AG10803 (cell line): ENCODE data around the gene UBR4.

Source experiments
- DNase-seq: peaks from one replicate; pipeline ENCODE4 v3.0.0; 2010; ENCODE audit warnings: low read depth
- H3K4me3 ChIP-seq: 2 replicates; pipeline ENCODE4 v1.5.1; 2011; ENCODE audit warnings: mild to moderate bottlenecking, low read length, control low read depth
- CTCF ChIP-seq: conservative IDR thresholded peaks from 2 replicates; pipeline ENCODE4 v1.5.1; 2011; ENCODE audit warnings: mild to moderate bottlenecking, low read length, control low read depth, inconsistent platforms

The UBR4 gene

GRCh38 chr1:19034721-19035120 lies 175.3 kb downstream of the UBR4 start:
- no peak for DNase-seq
- H3K4me3 ChIP-seq = no peak overlapping the region
- TF ChIP-seq CTCF = no peak

GRCh38 chr1:19033926-19034680 lies 176.0 kb downstream of the UBR4 start:
- no peak overlapping the region for H3K4me3 ChIP-seq
- TF ChIP-seq CTCF = no peak
- peak; percentile 60 for DNase-seq

- H3K4me3 ChIP-seq = no peak overlapping the region
- TF ChIP-seq CTCF = no peak
- no peak for DNase-seq
Measured at GRCh38 chr1:19033515-19033839, 176.6 kb downstream of the UBR4 start.

GRCh38 chr1:19032701-19033514 lies 177.2 kb downstream of the UBR4 start:
- no peak overlapping the region for H3K4me3 ChIP-seq
- DNase-seq = no peak
- no peak for TF ChIP-seq CTCF

GRCh38 chr1:19032413-19032695 lies 177.7 kb downstream of the UBR4 start:
- no peak for TF ChIP-seq CTCF
- H3K4me3 ChIP-seq = no peak overlapping the region
- DNase-seq = no peak

- no peak overlapping the region for H3K4me3 ChIP-seq
- DNase-seq = no peak
- no peak for TF ChIP-seq CTCF
Measured at GRCh38 chr1:19029191-19030085, 180.6 kb downstream of the UBR4 start.
